Kidney glomerular epithelial cell (primary cell): Measurements from ENCODE around the gene PDLIM1.

Experiments used
- DNase-seq: peaks from one replicate; lab custom pipeline; 2025; lab: John Stamatoyannopoulos, UW

The PDLIM1 gene

GRCh38 chr10:95288303-95288702 lies 2.5 kb downstream of the PDLIM1 start:
- no peak for DNase-seq

DNA sequence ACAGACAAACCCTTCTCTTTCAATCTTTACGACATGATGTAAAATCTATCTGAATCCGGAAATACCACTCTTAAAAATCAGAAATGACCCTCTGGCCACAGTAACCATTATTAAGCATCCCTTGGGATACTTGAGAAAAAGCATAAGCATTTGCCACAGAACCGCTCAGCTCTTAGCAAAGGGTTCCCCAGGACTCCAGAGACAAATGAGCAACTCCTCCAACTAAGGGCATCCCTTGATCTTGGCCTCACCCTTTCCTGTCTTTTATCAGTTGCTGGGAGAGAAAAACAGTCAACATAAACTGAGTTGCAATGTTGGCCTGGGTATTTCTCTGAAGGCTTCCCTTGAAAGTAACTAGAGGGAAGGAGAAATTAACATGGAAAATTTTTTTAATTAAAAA lies 3.5 kb downstream of the PDLIM1 start:
- no peak for DNase-seq

GRCh38 chr10:95286707-95287106 lies 4.1 kb downstream of the PDLIM1 start:
- no peak for DNase-seq

DNA sequence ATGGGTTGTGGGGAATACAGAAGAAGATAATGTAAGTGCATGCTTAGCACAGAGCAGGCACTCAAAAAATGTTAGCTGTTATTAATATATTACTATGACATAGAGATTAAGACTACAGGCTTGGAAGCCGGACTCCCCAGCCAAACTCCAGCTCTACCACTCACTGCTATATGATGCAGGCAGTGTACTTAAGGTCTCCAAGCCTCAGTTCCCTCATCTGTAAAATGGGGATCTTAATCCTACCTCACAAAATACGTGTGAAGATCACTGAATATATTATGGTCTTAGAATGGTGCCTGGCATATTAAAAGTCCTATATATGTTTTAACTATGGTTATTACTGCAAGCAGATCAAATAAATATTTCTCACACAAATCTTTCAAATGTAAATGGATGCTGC lies 5.2 kb downstream of the PDLIM1 start:
- DNase-seq = no peak

GRCh38 chr10:95284807-95285206 lies 6.0 kb downstream of the PDLIM1 start:
- DNase-seq = no peak

DNA sequence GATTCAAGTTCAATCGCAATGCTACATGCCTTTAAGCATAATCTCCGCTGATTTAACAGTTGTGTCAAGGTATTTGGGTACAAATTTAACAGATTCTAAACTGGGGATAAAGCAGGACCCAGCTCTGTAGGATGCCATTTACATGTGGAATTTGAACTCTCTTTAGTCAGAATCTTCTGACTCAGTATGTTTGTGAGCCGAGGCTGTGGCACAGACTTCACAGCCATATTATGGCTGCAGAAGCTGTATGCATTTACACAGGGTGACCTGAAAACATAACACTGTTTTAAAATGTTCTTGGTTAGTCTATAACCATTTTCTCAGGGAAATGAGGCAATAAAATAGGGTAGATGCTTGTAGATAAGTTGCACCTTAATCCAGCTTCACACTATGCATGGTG lies 8.7 kb downstream of the PDLIM1 start:
- no peak for DNase-seq

DNA sequence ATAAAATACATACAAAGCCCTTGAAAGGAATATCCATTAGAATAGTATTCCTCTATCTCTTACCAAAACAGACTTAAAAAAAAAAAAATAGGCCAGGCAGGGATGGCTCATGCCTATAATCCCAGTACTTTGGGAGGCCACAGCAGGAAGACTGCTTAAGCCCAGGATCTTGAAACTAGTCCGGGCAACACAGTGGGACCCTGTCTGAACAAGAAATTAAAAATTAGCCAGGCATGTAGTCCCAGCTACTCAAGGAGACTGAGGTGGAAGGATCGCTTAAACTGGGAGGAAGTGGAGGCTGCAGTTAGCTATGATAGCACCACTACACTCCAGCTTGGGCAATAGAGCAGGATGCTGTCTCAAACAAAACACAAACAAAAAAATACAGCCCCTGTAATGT lies 9.6 kb downstream of the PDLIM1 start:
- DNase-seq = no peak

GRCh38 chr10:95280637-95281036 lies 10.2 kb downstream of the PDLIM1 start:
- DNase-seq = peak; percentile 19

DNA sequence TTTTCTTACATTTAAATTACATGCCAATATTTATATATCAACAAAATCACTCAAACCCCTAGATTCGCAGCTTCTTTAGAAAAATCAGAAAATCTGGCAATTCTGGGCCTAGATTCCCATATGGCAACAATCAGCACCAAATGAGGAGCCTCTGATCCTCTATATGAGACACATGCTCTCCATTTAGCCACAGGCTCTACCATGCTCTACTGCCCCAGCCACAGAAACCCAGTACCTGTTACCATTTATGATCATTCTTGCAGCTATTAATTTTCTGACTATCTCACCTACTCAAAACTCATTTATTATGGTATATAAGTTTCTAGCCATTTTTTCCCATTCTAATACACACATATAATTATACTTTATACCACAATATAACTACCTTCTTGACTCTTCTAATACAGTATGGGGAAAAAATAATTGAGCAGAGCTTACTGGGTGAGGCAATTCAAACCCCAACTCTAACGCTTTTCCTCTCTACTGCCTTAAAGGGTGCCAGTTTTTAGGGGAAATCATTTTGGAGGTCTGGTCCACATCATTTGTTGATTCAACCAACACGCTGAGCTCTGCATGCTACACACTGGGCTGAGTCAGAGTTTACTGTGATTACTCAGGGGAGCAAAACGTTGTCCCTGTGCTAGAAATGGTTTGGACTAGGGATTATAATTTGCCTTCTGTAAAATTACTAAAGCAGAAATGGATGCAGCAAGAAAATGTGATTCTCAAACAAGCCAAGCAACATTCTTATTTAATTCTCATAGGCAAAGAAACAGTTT lies 11.6 kb downstream of the PDLIM1 start:
- DNase-seq = no peak

DNA sequence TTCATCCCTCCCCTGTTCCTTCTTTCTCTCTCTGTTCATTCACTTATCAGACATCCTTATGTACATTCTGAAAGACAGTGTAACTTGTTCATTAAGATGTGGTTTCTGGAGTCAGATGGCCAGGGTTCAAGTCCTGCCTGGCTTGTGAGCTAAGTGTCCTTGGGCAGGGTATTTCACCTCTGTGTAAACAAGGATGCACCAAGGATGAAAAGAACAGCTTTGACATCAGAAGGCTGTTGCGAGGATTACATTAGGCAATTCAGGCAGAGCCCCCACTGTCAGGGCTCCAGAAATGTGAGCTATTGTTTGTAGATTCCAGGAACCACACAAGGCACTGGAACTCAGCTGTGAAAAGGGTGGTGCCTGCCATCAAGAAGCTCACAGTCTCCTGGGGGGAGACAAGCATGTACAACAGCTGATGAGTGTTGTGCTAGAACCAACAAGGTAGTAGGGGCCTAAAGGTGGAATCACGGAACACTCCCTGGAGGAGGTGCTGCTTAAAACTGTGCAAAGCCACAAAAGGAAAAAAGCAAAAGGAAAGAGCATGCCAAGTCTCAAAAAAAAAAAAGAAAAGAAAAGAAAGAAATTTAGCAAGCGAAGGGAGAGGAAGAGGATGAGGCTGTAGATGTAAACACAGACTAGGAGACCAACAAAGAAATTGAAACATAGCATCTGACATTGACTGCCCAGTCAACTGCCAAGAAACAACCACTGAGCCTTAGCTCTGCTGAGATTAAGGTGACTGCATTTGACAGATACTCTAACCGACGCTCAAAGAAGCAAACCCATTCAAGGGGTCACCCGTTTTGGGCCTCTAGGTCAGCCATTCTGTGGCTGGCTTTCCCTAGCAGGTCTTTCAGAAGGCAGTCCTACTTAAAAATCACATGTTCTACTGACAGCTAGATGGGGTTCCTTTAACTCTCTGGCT lies 12.5 kb downstream of the PDLIM1 start:
- DNase-seq = no peak

DNA sequence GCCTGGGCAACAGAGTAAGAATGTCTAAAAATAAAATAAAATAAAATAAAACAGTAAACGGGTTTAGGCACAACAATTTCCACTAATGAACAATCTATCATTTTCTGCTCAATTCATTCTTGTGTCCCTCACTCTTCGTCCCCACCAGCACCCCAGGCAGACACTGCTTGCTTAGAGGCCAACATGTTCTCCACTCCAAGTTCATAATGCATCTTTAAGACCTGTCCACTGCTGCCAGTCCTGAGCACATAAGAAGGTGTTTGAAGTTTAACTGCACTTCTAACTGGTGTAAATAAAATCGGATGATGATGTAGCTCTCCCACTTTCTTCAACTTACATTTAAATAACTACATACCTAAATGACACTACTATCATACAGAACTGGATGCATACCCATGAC lies 13.2 kb downstream of the PDLIM1 start:
- no peak for DNase-seq

DNA sequence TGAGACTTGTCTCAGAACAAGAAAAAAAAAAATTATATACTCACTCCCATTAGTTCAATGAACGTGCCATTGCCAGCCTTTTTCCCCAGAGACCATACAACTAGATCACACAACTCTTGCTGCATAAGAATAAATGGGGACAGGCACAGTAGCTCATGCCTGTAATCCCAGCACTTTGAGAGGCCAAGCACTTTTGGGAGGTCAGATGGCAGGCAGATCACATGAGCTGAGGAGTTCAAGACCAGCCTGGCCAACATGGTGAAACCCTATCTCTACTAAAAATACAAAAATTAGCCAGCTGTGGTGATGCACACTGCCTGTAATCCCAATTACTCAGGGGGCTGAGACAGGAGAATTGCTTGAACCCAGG lies 13.6 kb downstream of the PDLIM1 start:
- no peak for DNase-seq

- DNase-seq = no peak
These were observed 14.2 kb downstream of the PDLIM1 start for GRCh38 chr10:95276367-95277200.

DNA sequence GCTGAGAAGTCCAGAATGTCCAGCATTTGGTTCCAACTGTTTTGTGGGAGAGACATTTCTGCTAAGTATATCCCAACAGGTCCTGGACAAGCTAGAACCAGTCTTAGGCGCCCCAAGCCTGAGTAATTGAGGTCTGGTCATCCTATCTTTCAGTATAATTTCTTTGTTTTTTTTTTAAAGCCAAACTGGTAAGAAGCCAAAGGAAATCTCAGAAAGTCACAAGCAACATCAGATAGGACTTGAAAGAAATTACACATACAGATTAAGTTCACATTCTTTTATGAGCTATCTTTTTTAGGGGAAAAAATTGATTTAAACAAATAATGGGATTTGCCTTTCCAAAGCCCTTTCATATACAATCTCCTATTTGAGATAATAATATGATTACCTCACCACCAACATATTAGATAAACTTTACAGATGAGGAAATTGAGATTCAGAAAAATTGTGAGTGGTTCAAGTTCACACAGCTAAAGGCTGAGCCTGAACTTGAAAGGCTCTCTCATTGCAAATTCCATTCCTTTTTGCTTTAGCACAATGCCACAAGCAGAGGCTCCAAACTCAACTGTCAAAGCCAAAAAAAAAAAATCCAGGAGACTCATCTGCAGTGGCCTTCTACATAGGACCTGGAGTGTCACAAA lies 15.0 kb downstream of the PDLIM1 start:
- DNase-seq = no peak

- peak; percentile 76 for DNase-seq
These were observed 17.1 kb downstream of the PDLIM1 start for GRCh38 chr10:95273393-95274312.

DNA sequence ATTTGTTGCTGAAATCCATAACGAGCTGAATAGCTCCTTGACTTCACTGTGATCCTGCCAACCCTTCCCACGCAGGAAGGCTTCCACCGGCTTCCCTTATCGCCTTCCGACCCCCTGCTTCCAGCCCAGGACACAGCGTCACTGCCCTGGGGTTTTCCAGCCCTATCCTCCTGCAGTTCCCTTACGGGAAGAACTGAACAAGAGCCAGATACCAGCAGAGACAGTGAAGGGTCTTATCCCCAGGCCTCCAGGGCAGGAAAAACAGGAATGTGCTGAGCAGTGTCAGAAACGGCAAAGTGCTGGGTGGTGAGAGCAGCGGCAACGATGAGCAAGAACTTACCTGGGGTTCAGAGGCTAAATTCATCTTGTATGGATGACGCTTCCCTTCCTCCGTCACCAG lies 22.4 kb downstream of the PDLIM1 start:
- DNase-seq = no peak

- DNase-seq = no peak
These were observed 23.6 kb downstream of the PDLIM1 start for GRCh38 chr10:95267251-95267650.

DNA sequence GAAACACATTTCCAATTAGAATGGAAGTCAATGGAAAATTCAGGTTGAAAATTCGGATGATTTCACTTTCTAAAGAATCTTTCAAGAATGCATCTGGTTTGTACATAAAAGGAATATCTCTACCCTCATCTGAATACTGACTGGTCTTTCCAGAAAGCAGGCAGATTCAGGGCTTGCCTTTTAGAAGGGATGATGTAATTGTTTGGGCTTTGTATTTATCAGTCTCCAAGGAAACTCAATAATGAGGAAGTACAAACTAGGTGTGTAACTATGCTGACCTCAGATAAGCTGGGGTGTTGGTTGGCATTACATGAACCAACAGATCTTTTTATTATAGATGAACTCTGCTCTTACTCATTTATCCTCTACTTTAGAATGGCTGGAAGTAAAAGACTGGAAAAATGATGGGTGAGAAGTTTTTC lies 24.1 kb downstream of the PDLIM1 start:
- DNase-seq = peak; percentile 95

GRCh38 chr10:95265572-95265971 lies 25.2 kb downstream of the PDLIM1 start:
- no peak for DNase-seq

DNA sequence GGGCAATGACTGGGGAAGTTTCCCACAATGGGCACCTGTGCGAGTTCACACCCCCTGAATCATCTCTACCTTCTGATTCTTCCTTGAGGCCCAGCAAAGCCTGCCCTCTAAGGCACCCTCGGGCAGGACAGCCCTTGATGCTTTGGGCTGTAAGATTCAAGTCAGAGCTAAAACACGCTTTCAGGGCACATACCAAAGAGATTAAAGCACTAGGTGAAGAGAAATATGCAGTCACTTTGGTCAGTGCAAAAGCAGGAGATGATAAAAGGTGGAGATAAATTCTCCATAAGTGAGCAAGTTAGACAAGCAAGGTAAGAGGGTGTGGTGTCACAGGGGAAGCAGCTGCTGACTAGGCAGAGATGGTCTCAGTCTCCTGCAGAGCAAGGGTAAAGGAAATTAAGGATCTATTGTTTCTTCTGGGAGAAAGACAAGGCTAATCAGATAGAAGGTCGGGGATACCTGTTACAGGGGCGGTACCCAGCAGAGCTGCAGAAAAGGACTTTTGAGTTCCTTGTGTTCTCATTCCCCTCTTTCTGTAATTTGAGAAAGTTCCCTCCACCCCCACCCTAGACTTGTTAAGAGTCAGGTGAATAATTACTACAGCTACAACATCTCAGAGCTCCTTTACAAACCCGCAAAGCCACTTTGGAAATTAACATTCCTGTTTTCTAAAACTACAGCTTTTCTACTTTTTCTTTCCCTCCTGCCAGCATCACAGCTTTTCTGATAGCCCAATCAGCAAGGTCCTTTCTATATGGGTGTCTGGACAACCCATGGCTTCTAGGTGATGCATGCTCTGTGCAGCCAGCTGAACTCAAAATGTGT lies 26.4 kb downstream of the PDLIM1 start:
- DNase-seq = no peak
